Measurements from ENCODE around the gene SPACA7.

Gene SPACA7

DNA sequence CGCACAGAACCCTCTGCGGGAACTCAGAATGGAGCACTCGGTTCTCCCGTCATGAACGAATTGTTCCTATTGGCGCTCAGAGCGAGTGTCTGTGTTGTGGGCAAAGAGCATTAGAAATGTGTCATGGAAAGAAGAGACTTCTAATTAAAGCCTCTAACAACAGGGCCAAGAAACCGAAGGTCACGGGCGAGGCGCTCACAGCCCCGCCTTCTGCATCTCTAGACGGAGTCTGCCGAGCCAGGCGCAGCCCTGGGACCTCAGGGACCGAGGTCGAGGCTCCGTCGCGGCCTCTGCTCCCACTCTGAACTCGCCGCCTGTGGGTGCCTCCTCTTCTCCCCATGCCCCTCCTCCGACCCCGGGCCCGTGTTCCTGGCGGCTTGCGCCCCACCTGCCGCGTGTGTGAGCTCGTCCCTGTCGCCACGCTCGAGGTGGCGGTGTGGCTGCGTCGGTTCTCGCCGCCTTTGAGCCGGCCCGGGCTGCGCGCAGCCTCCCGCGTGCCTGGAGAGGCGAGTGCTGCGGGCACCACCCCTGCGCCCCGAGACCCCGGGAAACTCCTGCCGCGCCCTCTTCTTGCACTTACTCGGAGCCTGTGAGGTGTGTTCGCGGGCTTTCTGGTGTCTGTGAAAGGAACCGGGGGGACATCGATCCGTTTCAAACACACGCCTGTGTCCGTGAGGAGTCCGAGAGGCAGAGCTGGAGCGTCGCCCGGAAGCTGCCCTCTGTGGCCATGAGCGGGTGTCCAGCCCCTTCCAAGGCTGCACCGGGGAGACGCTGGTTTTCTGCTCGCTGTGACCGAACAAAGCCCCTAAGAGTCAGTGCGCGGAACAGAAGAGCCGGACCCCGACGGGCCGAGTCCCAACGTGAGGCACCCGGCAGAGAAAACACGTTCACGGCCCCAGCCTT, 45.4 kb upstream of the SPACA7 start:
- TF ChIP-seq, protein P1, sequence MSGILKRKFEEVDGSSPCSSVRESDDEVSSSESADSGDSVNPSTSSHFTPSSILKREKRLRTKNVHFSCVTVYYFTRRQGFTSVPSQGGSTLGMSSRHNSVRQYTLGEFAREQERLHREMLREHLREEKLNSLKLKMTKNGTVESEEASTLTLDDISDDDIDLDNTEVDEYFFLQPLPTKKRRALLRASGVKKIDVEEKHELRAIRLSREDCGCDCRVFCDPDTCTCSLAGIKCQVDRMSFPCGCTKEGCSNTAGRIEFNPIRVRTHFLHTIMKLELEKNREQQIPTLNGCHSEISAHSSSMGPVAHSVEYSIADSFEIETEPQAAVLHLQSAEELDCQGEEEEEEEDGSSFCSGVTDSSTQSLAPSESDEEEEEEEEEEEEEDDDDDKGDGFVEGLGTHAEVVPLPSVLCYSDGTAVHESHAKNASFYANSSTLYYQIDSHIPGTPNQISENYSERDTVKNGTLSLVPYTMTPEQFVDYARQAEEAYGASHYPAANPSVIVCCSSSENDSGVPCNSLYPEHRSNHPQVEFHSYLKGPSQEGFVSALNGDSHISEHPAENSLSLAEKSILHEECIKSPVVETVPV (CRISPR knock-in tag; IDR thresholded peaks at IDR 0.05): no peak
- no peak for TF ChIP-seq OSR1 (CRISPR knock-in tag; IDR thresholded peaks at IDR 0.05)
- TF ChIP-seq, protein P2, sequence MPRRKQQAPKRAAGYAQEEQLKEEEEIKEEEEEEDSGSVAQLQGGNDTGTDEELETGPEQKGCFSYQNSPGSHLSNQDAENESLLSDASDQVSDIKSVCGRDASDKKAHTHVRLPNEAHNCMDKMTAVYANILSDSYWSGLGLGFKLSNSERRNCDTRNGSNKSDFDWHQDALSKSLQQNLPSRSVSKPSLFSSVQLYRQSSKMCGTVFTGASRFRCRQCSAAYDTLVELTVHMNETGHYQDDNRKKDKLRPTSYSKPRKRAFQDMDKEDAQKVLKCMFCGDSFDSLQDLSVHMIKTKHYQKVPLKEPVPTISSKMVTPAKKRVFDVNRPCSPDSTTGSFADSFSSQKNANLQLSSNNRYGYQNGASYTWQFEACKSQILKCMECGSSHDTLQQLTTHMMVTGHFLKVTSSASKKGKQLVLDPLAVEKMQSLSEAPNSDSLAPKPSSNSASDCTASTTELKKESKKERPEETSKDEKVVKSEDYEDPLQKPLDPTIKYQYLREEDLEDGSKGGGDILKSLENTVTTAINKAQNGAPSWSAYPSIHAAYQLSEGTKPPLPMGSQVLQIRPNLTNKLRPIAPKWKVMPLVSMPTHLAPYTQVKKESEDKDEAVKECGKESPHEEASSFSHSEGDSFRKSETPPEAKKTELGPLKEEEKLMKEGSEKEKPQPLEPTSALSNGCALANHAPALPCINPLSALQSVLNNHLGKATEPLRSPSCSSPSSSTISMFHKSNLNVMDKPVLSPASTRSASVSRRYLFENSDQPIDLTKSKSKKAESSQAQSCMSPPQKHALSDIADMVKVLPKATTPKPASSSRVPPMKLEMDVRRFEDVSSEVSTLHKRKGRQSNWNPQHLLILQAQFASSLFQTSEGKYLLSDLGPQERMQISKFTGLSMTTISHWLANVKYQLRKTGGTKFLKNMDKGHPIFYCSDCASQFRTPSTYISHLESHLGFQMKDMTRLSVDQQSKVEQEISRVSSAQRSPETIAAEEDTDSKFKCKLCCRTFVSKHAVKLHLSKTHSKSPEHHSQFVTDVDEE (CRISPR knock-in tag; IDR thresholded peaks at IDR 0.05): no peak
- TF ChIP-seq PPARA (CRISPR knock-in tag; IDR thresholded peaks at IDR 0.05; ENCODE audit: borderline replicate concordance): no peak
- TF ChIP-seq ZC3H10 (CRISPR knock-in tag; IDR thresholded peaks at IDR 0.05): no peak
- no peak for TF ChIP-seq ZNF8 (CRISPR knock-in tag; IDR thresholded peaks at IDR 0.05)
- TF ChIP-seq TOX (CRISPR knock-in tag; IDR thresholded peaks at IDR 0.05; ENCODE audit: borderline replicate concordance): no peak
- no peak for TF ChIP-seq ISL1 (CRISPR knock-in tag; IDR thresholded peaks at IDR 0.05)
- TF ChIP-seq ZNF70 (CRISPR knock-in tag; IDR thresholded peaks at IDR 0.05): no peak
- TF ChIP-seq, protein P3, sequence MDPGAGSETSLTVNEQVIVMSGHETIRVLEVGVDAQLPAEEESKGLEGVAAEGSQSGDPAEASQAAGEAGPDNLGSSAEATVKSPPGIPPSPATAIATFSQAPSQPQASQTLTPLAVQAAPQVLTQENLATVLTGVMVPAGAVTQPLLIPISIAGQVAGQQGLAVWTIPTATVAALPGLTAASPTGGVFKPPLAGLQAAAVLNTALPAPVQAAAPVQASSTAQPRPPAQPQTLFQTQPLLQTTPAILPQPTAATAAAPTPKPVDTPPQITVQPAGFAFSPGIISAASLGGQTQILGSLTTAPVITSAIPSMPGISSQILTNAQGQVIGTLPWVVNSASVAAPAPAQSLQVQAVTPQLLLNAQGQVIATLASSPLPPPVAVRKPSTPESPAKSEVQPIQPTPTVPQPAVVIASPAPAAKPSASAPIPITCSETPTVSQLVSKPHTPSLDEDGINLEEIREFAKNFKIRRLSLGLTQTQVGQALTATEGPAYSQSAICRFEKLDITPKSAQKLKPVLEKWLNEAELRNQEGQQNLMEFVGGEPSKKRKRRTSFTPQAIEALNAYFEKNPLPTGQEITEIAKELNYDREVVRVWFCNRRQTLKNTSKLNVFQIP (CRISPR knock-in tag; IDR thresholded peaks at IDR 0.05; ENCODE audit: borderline replicate concordance, low read depth): no peak
- TF ChIP-seq GLIS3 (CRISPR knock-in tag; IDR thresholded peaks at IDR 0.05): no peak
- no peak for TF ChIP-seq ZNF565 (CRISPR knock-in tag; conservative IDR thresholded peaks at IDR 0.05; ENCODE audit: low read depth)
- ATAC-seq: no peak; the same call in 2 of the 3 replicates

GRCh38 chr13:112331675-112332074, 44.5 kb upstream of the SPACA7 start:
- no peak for TF ChIP-seq TCF4 (CRISPR knock-in tag; IDR thresholded peaks at IDR 0.05; ENCODE audit: borderline replicate concordance)
- TF ChIP-seq, protein P1 (CRISPR knock-in tag; IDR thresholded peaks at IDR 0.05): no peak
- no peak for TF ChIP-seq ZNF70 (CRISPR knock-in tag; IDR thresholded peaks at IDR 0.05)
- TF ChIP-seq RARB (CRISPR knock-in tag; IDR thresholded peaks at IDR 0.05): no peak
- TF ChIP-seq OSR1 (CRISPR knock-in tag; IDR thresholded peaks at IDR 0.05): no peak
- no peak for TF ChIP-seq ESRRG (CRISPR knock-in tag; IDR thresholded peaks at IDR 0.05)
- no peak for TF ChIP-seq GLIS3 (CRISPR knock-in tag; IDR thresholded peaks at IDR 0.05)
- no peak for TF ChIP-seq PATZ1 (CRISPR knock-in tag; IDR thresholded peaks at IDR 0.05; ENCODE audit: borderline replicate concordance)
- ATAC-seq: no peak

DNA sequence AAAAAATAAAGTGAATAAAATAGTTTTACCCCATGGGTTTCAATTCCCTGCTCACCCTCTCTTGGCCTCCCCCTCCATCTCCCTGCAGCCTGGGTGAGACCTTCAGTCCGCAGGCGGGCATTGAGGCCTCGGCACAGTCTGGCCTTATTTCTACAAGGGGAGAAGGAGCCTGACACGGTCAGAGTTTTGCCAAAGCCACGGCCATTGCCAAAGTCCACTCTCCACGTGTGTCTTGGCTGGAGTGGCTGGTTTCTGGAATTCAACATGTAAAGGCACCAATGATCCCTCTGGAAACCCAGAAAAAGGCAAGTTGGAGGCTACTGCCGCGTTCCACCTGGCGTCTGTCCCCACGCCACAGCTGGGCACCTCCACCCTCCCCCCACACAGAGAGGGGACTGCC, 43.4 kb upstream of the SPACA7 start:
- TF ChIP-seq SNAI2 (CRISPR knock-in tag; IDR thresholded peaks at IDR 0.05) (no peak), ESRRG (CRISPR knock-in tag; IDR thresholded peaks at IDR 0.05) (no peak), TOX (CRISPR knock-in tag; IDR thresholded peaks at IDR 0.05; ENCODE audit: borderline replicate concordance) (no peak)
- TF ChIP-seq, protein P1 (CRISPR knock-in tag; IDR thresholded peaks at IDR 0.05): no peak
- no peak for ATAC-seq

Data from SK-N-SH treated with all-trans-retinoic acid at 6 μM for 48 hours (cell line).